HepG2 (cell line): Measurements from ENCODE around the gene SLC25A25. TPM values are rescaled to one million over a fixed set of nuclear protein-coding genes. Genes with fewer than 3 reads are reported as not detected.

Experiments
- CCDC6 ChIP-seq: sonication (generic); formaldehyde crosslinking; IDR thresholded peaks from 2 replicates; pipeline ENCODE4 v1.8.1; 2022; ENCODE audit warnings: mild to moderate bottlenecking, missing genetic modification reagents, moderate library complexity
- CREM ChIP-seq, 2 experiments: sonication (generic) in 1 of 2; formaldehyde crosslinking in 1 of 2; IDR thresholded peaks; 2 replicates each; pipeline versions ENCODE4 v1.4.0 to v1.6.1; 2016 to 2020; ENCODE audit warnings: antibody characterized with exemption in 1 of 2, mild to moderate bottlenecking in 1 of 2, missing genetic modification reagents in 1 of 2
- GATA4 ChIP-seq: sonication (generic); IDR thresholded peaks from 2 replicates; pipeline ENCODE4 v1.6.1; 2016; ENCODE audit warnings: antibody characterized with exemption, low read depth, borderline replicate concordance
- HMGXB4 ChIP-seq, 2 experiments: sonication (generic) in 1 of 2; formaldehyde crosslinking in 1 of 2; IDR thresholded peaks; 2 replicates each; pipeline versions ENCODE4 v1.4.0 to v1.6.1; 2018 to 2020; ENCODE audit warnings: missing genetic modification reagents in 2 of 2, borderline replicate concordance in 1 of 2, low read depth in 1 of 2, mild to moderate bottlenecking in 1 of 2, missing biosample characterization in 1 of 2
- IRF2 ChIP-seq: IDR thresholded peaks from 2 replicates; pipeline ENCODE4 v1.6.1; 2018; ENCODE audit warnings: missing genetic modification reagents, missing compliant biosample characterization
- KDM5A ChIP-seq: fragments of 200-600 bp; sonication (generic); IDR thresholded peaks from 2 replicates; pipeline ENCODE4 v1.7.0; 2018; ENCODE audit warnings: antibody characterized with exemption, mild to moderate bottlenecking, low read length, borderline replicate concordance
- MED13 ChIP-seq: sonication (generic); formaldehyde crosslinking; IDR thresholded peaks from 2 replicates; pipeline ENCODE4 v1.5.0; 2020; ENCODE audit warnings: missing genetic modification reagents
- PCBP2 ChIP-seq: fragments of 200-400 bp; formaldehyde crosslinking; optimal IDR thresholded peaks from 2 replicates; pipeline ENCODE3; 2018; ENCODE audit warnings: low read length, low read depth; ENCODE audit not compliant: poor library complexity, severe bottlenecking
- RBM22 ChIP-seq: fragments of 200-400 bp; formaldehyde crosslinking; optimal IDR thresholded peaks from 2 replicates; pipeline ENCODE3; 2017; ENCODE audit warnings: mild to moderate bottlenecking, low read length, moderate library complexity
- RCOR2 ChIP-seq: IDR thresholded peaks from 2 replicates; pipeline ENCODE4 v1.6.1; 2016; ENCODE audit warnings: missing biosample characterization, missing genetic modification reagents
- SP140L ChIP-seq: sonication (generic); formaldehyde crosslinking; IDR thresholded peaks from 2 replicates; pipeline ENCODE4 v1.4.0; 2020; ENCODE audit warnings: missing genetic modification reagents, borderline replicate concordance
- TFE3 ChIP-seq: IDR thresholded peaks from 2 replicates; pipeline ENCODE4 v1.6.1; 2016
- ZBTB39 ChIP-seq: sonication (generic); formaldehyde crosslinking; IDR thresholded peaks from 2 replicates; pipeline ENCODE4 v1.5.0; 2020; ENCODE audit warnings: missing genetic modification reagents
- ZMAT3 ChIP-seq: sonication (generic); formaldehyde crosslinking; conservative IDR thresholded peaks from 2 replicates; pipeline ENCODE4 v1.7.0; 2021; ENCODE audit warnings: missing genetic modification reagents
- ZMAT5 ChIP-seq: sonication (generic); formaldehyde crosslinking; IDR thresholded peaks from 2 replicates; pipeline ENCODE4 v1.5.0; 2020; ENCODE audit warnings: mild to moderate bottlenecking, low read depth, missing genetic modification reagents, borderline replicate concordance
- ZNF296 ChIP-seq: sonication (generic); formaldehyde crosslinking; conservative IDR thresholded peaks from 2 replicates; pipeline ENCODE4 v1.5.0; 2020; ENCODE audit warnings: mild to moderate bottlenecking, missing genetic modification reagents
- ZNF33B ChIP-seq: sonication (generic); formaldehyde crosslinking; IDR thresholded peaks from 2 replicates; pipeline ENCODE4 v1.5.1; 2020; ENCODE audit warnings: mild to moderate bottlenecking, missing genetic modification reagents
- ZNF468 ChIP-seq: sonication (generic); formaldehyde crosslinking; IDR thresholded peaks from 2 replicates; pipeline ENCODE4 v1.8.0; 2022; ENCODE audit warnings: mild to moderate bottlenecking, moderate library complexity, missing genetic modification reagents
- ZNF549 ChIP-seq: sonication (generic); formaldehyde crosslinking; IDR thresholded peaks from 2 replicates; pipeline ENCODE4 v1.5.0; 2020; ENCODE audit warnings: missing genetic modification reagents
- ZNF572 ChIP-seq: sonication (generic); formaldehyde crosslinking; IDR thresholded peaks from 2 replicates; pipeline ENCODE4 v1.5.1; 2020; ENCODE audit warnings: mild to moderate bottlenecking, missing genetic modification reagents
- ZNF580 ChIP-seq: IDR thresholded peaks from 2 replicates; pipeline ENCODE4 v1.6.1; 2016; ENCODE audit warnings: low read depth, borderline replicate concordance
- ZNF598 ChIP-seq: sonication (generic); formaldehyde crosslinking; IDR thresholded peaks from 2 replicates; pipeline ENCODE4 v1.5.1; 2020; ENCODE audit warnings: mild to moderate bottlenecking, missing genetic modification reagents, borderline replicate concordance
- ZNF720 ChIP-seq: sonication (generic); formaldehyde crosslinking; IDR thresholded peaks from 2 replicates; pipeline ENCODE4 v1.4.0; 2020; ENCODE audit warnings: missing genetic modification reagents
- polyA plus RNA-seq, 8 experiments: library from polyadenylated mRNA; depleted of rRNA in 3 of 8; stranded (reverse) in 7 of 8; unstranded in 1 of 8; fragments of >200 nt; fragmentation: Illumina TruSeq in 4 of 8; extraction: Trizol in 4 of 8; gene quantifications; 2 replicates each; pipeline versions ENCODE4 v1.2.1 to v1.2.3, GENCODE V29; 2011 to 2016; ENCODE audit warnings: low read depth in 4 of 8, missing spikeins in 1 of 8, mixed read lengths in 1 of 8; ENCODE audit not compliant: insufficient read depth in 1 of 8
- total RNA-seq, 5 experiments: library from RNA; depleted of rRNA; stranded (reverse); fragments of >200 nt; fragmentation: Illumina TruSeq; extraction: Trizol; gene quantifications; 2 replicates each; pipeline ENCODE4 v1.2.3, GENCODE V29; 2016; ENCODE audit warnings: low read depth in 1 of 5

Gene SLC25A25
- total and polyA plus RNA-seq, 2 of the 13 experiments (the other 11 are each of a cell fraction or from before 2014, with no cell fraction given): 10.5 to 24.8 TPM

GRCh38 chr9:128115187-128116103, 47.4 kb downstream of the SLC25A25 start (continued):
- TF ChIP-seq KDM5A: no peak
- TF ChIP-seq ZNF572 (CRISPR knock-in tag): no peak; the same call in 1 of the 2 replicates
- no peak for TF ChIP-seq ZNF720 (CRISPR knock-in tag)
- TF ChIP-seq SP140L (CRISPR knock-in tag): no peak; the same call in 1 of the 2 replicates
- peak; percentile 74 to 78 for TF ChIP-seq HMGXB4 (CRISPR knock-in tag; IDR thresholded peaks at IDR 0.05; ENCODE audit: borderline replicate concordance in 1 of 2, low read depth in 1 of 2)
- peak; percentile 91 for TF ChIP-seq RCOR2 (CRISPR knock-in tag)
- no peak for TF ChIP-seq ZNF549 (CRISPR knock-in tag)
- TF ChIP-seq ZNF468 (CRISPR knock-in tag): no peak
- TF ChIP-seq ZNF580 (CRISPR knock-in tag): peak; percentile 92
- TF ChIP-seq GATA4: no peak
- TF ChIP-seq ZMAT3: peak; percentile 93
- TF ChIP-seq RBM22: no peak
- peak; percentile 77 for TF ChIP-seq CCDC6 (CRISPR knock-in tag)
- no peak for TF ChIP-seq ZMAT5 (CRISPR knock-in tag)
- no peak for TF ChIP-seq ZNF33B (CRISPR knock-in tag)
- peak; percentile 75 for TF ChIP-seq IRF2 (CRISPR knock-in tag)
- peak; percentile 94 for TF ChIP-seq ZBTB39 (CRISPR knock-in tag)
- TF ChIP-seq TFE3 (CRISPR knock-in tag): peak; percentile 92
- 0 out of 2 replicates have a peak, but pooled peaks have one; percentile 17 for TF ChIP-seq ZNF296 (CRISPR knock-in tag)
- no peak for TF ChIP-seq ZNF598
- no peak for TF ChIP-seq MED13
- peak; percentile 79 for TF ChIP-seq CREM (IDR thresholded peaks at IDR 0.05)
- TF ChIP-seq CREM (CRISPR knock-in tag; IDR thresholded peaks at IDR 0.05): no peak
- no peak for TF ChIP-seq PCBP2
